HG02852 (cell line): ENCODE data around the gene PACSIN2.
A peak's percentile ranks its signal among the peaks of the same experiment; 100 is the strongest.
"Not testable (repeated sequence)": the region's sequence is repeated elsewhere in the genome, so short reads cannot be mapped to it uniquely, and the experiment has no call there.

ENCODE experiments used
- ATAC-seq: cut with Tn5 transposase; IDR thresholded peaks from one replicate; pipeline ENCODE4 v1.9.1; 2021; ENCODE audit warnings: mild to moderate bottlenecking, moderate library complexity; ENCODE audit not compliant: unreplicated experiment

Gene PACSIN2

GRCh38 chr22:42947211-42947990 lies 67.5 kb downstream of the PACSIN2 start:
- ATAC-seq, result no peak

DNA sequence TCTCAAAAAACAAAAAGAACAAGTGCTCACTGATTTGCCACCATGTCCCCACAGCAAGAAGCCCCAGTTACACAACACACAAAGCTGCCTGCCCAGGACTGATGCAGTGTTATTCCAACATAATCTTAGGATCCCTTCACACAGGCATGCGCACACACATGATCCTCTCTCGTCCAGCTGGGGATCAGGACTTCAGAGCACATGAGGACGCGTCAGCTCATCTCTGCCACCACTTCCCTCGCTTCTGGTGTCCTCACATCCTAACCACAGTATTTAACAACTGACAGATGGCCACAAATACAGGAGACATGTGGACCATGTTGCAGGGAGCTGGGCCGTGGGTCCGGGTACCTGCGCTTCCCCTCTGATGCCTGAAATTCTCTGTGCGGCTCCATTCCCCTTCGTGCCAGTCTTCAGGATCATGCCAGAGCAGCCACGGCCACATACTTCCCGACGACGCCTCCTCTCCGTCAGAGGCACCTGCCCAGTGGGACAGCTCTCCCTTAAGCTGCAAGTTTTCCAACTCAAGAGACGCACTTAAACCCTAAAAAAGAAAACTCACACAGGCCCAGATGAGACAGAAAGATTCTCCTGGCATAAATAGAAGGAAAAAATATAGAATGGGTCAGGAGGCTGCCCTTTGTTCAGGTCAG lies 68.3 kb downstream of the PACSIN2 start:
- no peak for ATAC-seq

GRCh38 chr22:42945736-42946135 lies 69.2 kb downstream of the PACSIN2 start:
- no peak for ATAC-seq

GRCh38 chr22:42945027-42945426 lies 69.9 kb downstream of the PACSIN2 start:
- ATAC-seq, result no peak

GRCh38 chr22:42944409-42944808 lies 70.5 kb downstream of the PACSIN2 start:
- no peak for ATAC-seq

DNA sequence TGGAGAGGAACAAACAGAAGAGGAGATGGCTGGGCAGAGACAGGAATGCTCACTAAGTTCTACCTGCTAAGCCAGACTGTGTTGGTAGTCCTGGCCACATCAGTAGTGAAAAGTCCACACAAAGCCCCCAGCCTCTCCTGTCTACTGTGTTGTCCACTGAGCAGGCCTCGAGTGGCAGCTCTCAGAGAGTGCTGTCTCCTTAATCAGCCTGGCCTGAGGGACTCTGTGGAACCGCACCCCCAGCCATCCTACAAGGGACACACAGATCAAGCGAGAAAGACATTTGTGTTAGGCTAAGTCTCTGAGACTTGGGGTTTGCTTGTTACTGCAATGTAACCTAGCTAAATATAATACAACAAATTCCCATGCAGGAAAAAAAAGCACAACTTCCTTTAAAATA lies 71.0 kb downstream of the PACSIN2 start:
- ATAC-seq, result no peak

DNA sequence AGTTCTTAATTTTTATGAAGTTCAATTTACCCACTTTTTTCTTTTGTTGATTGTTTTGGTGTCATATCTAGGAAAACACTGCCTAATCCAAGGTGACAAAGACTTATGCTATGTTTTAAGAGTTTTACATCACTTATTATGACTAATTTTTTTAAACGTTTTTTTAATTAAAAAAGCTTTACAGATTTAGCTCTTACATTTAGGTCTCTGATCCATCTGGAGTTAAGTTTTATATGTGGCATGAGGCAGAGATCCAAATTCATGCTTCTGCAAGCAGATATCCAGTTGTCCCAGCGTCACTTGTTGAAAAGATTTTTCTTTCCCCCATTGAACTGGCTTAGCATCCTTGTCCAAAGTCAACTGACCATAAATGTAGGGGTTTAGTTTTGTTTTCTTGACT lies 72.6 kb downstream of the PACSIN2 start:
- ATAC-seq, result no peak

DNA sequence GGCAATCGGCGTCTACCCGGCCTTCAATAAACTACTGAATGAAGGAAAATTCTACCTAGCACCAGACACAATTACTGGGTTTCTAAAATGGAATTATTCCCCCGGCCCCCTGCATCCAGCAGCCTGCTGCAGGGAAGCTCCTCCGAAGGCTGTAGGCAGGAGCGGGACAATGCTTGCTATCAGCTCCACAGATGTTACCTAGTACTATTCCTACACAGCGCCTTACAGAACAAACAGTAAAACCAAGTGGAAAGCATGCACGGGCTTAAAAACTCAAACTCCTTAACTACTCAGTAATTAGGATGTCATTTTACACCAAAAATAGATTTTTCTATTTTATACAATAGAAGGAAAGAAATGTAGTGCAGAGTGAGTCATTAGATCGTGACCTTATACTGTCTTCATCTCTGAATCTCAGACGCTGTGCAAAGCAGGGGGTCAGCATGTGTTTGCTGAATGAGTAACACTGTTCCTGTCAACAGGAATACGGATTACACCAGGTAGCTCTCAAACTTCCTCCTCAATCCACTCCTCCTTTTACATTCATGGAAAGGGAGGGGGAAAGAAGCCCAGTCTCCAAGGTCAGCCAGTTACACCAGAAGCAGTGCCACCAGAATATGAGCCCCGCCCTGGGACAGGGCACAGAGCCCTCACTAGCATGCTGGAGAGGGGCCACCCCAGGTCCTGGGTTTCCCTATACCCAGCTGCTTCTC lies 74.9 kb downstream of the PACSIN2 start:
- no peak for ATAC-seq

GRCh38 chr22:42939451-42939881 lies 75.5 kb downstream of the PACSIN2 start:
- ATAC-seq, result no peak

GRCh38 chr22:42938976-42939375 lies 76.0 kb downstream of the PACSIN2 start:
- no peak for ATAC-seq

DNA sequence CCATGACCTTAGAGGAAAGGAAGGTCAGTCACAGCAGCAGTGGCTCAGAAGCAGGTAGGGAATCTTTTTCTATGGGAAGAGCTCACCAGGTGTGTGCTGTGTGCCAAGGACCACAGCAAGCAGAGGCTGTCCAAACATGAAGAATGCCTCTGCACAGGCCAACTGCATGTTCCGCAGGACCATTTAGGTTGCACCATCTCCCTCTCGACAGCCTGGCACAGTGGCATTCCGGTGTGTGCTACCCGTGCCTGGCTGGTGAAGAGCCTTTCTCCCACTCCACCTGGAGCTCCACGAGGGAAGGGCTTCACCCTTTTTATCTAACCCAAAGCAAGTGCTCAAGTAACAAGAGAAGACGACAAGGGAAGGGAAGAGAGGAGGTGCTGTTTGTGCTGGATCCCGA lies 76.5 kb downstream of the PACSIN2 start:
- ATAC-seq, result no peak

DNA sequence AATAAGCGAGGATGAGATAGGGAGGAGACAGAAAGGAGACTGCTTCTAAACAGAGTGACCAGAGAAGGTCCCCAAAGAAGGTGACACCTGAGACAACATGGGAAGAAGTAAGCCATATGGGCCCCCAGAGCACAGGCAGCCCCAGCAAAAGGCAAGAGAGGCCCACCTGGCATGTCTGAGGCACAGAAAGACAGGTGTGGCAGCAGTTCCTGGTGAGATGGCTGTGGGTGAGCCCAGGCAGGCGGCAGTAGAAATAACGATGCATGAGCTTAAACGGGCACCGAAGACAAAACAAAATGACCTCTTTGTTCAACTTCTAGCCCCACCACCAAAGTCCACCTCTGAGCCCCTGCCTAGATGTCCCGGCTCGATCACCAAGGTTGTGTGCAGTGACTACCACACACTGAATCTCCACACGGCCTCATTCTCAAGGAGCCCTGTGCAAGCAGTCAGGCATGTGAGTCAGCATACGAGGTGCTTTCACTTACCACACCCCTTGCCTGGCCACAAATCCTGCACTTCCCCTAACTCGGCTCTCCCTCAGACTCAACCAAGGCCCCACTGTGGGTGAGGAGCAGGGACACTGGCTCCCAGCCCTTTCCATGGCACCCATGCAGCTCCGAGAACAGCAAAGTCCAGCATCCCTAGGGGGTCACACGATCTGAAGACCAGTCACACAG lies 77.6 kb downstream of the PACSIN2 start:
- ATAC-seq, result peak; percentile 57

- not testable (repeated sequence) for ATAC-seq
These were observed 78.3 kb downstream of the PACSIN2 start for GRCh38 chr22:42936680-42937079.

DNA sequence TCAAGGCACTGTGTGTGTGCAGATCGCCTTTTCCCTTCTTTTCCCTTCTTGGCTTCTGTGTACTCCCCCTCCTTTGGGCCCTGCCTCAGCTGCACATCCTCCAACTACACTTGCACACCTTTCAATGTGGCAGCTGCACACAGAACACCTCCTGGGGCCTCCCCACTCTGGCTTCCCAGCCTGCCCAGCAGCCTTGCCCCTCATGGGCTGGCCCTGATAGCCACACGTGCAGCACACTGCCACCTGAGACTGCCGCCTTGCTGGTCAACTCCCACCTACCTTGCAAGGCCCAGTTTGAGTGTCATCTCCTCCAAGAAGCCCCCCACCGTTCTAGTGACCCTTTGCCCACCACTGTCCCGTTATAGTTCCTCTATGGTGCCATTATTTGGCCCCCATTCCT lies 80.6 kb downstream of the PACSIN2 start:
- no peak for ATAC-seq

GRCh38 chr22:42933485-42934091 lies 81.4 kb downstream of the PACSIN2 start:
- ATAC-seq, result peak; percentile 59

GRCh38 chr22:42932857-42933484 lies 82.0 kb downstream of the PACSIN2 start:
- ATAC-seq, result no peak

GRCh38 chr22:42932197-42932519 lies 82.8 kb downstream of the PACSIN2 start:
- no peak for ATAC-seq

DNA sequence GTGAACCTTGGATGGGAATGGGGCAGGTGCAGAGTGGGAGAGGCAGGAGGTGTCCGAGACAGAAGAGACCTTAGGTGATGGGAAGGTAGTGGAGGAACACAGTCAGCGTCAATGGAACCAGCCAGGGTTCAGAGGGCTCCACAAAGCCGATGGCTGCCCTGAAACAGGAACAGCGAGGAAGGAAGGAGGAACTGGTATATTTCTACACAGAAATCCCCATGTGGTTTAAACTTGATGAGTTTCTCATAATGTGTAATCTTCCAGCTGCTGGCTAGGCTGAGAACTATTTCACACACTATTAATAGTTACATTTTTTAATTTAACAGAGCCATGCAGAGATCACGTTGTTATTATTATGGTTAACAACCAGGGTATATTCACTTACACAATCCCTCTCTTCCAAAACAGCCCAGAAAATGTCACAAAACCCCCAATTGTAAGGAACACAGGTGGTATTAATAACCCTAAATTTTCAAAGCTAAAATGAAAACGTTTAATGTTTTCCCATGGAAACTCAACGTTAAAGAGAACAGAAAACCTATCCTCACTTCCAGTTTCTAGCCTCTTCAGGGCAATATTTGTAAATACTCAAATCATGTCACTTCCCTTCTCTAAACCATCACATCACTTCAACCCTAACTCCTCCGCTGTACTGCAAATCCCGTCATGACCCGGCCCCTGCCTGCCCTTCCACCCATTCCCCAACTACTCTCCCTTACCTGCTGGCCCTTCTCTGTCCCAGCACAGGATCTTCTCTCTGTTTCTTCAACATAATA lies 83.3 kb downstream of the PACSIN2 start:
- ATAC-seq, result peak; percentile 41

- ATAC-seq, result no peak
These were observed 84.0 kb downstream of the PACSIN2 start for GRCh38 chr22:42930810-42931420.

GRCh38 chr22:42929838-42930155 lies 85.2 kb downstream of the PACSIN2 start:
- ATAC-seq, result no peak
